Ovary (tissue), 9 donors: Measurements from ENCODE around the gene TFDP1. TPM values are rescaled to one million over a fixed set of nuclear protein-coding genes. Genes with fewer than 3 reads are reported as not detected.

Experiments used
- DNase-seq, 5 donors: peaks; one replicate each; pipeline ENCODE4 v3.0.0-alpha.2; 2019 to 2020
- H3K27ac ChIP-seq, 2 donors: fragments of 200-600 bp; one replicate each; pipeline versions ENCODE4 v1.5.1 to v1.8.0; 2019 to 2022
- H3K27me3 ChIP-seq: fragments of 200-600 bp; one replicate; pipeline ENCODE4 v1.8.0; 2022
- H3K36me3 ChIP-seq: fragments of 200-600 bp; sonication (generic); one replicate; pipeline ENCODE4 v1.5.1; 2019
- H3K4me1 ChIP-seq: one replicate; pipeline ENCODE4 v1.8.1; 2013; ENCODE audit warnings: mild to moderate bottlenecking, moderate library complexity; ENCODE audit not compliant: insufficient read depth
- H3K4me3 ChIP-seq: fragments of 200-600 bp; sonication (generic); one replicate; pipeline ENCODE4 v1.5.1; 2017
- H3K9me3 ChIP-seq, 2 donors: fragments of 200-600 bp in 1 of 2; sonication (generic) in 1 of 2; one replicate each; pipeline versions ENCODE4 v1.5.1 to v1.8.1; 2013 to 2019; ENCODE audit warnings: mild to moderate bottlenecking in 1 of 2, moderate library complexity in 1 of 2
- EP300 ChIP-seq: sonication (generic); formaldehyde crosslinking; IDR thresholded peaks from one replicate; pipeline ENCODE4 v1.6.1; 2017; ENCODE audit warnings: antibody characterized with exemption
- POLR2A ChIP-seq: fragments of 450-650 bp; IDR thresholded peaks from one replicate; pipeline ENCODE4 v1.6.1; 2017; ENCODE audit warnings: antibody characterized with exemption, mild to moderate bottlenecking, moderate library complexity
- WGBS, 3 donors: extraction: QIAGEN DNeasy Blood & Tissue Kit in 1 of 3; methylation state at CpG; one replicate each; pipeline versions ENCODE4 v1.1.5 to v1.1.7; 2013 to 2017; 5-methylcytosine and 5-hydroxymethylcytosine counted together
- intact Hi-C, 4 donors: fragments of 100-400 bp; cut with DNase I; formaldehyde crosslinking; loops; one replicate each; pipeline versions ENCODE4 v1.11.0 to v1.15.1; 2022 to 2023
- polyA plus RNA-seq, 2 donors: library from polyadenylated mRNA; stranded (reverse); fragments of 200-250 nt in 1 of 2; fragments of 350-450 nt in 1 of 2; fragmentation: Illumina TruSeq in 1 of 2; extraction: RNeasy Lipid Tissue Mini Kit (QIAGEN cat#74804) in 1 of 2; gene quantifications; one replicate each; pipeline ENCODE4 v1.2.3, GENCODE V29; 2013 to 2014
- total RNA-seq, 7 donors: library from RNA; depleted of rRNA in 2 of 7; stranded (reverse); fragments of >200 nt in 2 of 7; fragmentation: NEBNext Ultra II Directional in 3 of 7; extraction: Animal tissue kit (Norgen Biotek cat#: 25700) in 3 of 7; gene quantifications; one replicate each; pipeline versions ENCODE4 v1.1.0 to v1.2.4, GENCODE V29; 2016 to 2023
- TF ChIP-seq, protein P1 (sequence below), 3 donors: fragments of 450-650 bp in 2 of 3; fragments of 200-600 bp in 1 of 3; IDR thresholded peaks; one replicate each; pipeline versions ENCODE4 v1.5.1 to v1.8.0; 2016 to 2022; ENCODE audit warnings: antibody characterized with exemption in 3 of 3, mild to moderate bottlenecking in 1 of 3
- donor health status: DM: no; HTN: no; CAD: no; lungs with moderate emphysema.
- donor health status: DM: no; HTN: no; CAD: no.
- donor health status: Bipolar disorder and iron deficiency.
- donor health status: DM: yes; HTN: yes; CAD: no.
- donor health status: DM: no; HTN: no; CAD: no.
- donor health status: DM: yes; HTN: yes; CAD: no.

The TFDP1 gene
- total and polyA plus RNA-seq, 9 donors = 8.8 to 45.6 (median 33.8) TPM

DNA sequence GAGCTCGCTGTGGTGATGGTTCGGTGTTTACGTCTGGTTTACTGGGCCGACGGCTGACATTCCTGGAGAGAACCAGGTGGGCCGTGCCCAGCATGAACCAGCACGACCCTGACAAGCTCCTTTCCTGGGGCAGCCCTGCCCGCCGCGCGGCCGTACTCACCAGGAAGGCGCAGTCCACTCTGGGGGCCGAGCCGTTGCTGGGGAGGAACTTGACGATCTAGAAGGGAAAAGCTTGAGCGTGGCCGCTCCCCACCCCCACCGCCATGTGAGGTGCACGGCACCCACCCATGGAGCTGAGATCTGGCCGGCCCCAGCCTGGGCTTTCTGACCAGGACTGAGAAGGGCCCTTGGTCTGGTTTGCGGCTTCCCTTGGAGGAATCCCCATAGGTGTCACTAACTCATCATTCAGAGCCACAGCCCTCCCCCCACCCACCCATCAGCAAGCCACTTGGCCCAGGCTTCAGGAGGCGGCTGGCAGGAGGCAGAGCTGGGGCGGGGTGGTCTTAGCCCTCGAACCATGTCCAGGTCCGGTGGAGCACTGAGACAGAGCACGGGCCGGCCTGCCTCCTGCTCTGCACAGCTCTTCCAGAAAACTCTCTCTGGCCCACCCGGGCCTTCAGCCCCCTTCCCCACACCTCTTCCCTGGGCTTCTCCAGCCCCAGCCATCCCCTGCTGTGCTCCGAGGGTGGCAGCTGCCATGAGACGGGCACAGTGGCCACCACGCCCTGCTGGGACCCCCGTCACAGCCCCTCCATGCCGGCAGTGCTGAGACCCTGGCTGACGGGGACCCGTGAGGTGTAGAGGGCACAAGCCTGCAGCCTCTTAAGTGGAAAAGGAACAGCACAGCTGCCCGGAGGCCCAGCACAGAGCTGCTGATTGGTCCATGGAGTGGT lies 67.2 kb downstream of the TFDP1 start:
- 87 to 89% (median 89%) methylated on average over 34 to 37 of the region's 37 CpGs for WGBS, 3 donors

GRCh38 chr13:113652404-113653263 lies 68.1 kb downstream of the TFDP1 start:
- Histone ChIP-seq H3K4me1 (peaks cover 5% of the 10 kb centered on the region), H3K4me3 (no peak overlapping the region), H3K27me3 (no peaks in the 10 kb centered on the region), H3K27ac (no peak overlapping the region), H3K9me3 (no peaks in the 10 kb centered on the region), H3K36me3 (no peaks in the 10 kb centered on the region)
- intact Hi-C loops = no loop called here
- DNase-seq = peak in 3 of 5 donors; percentile 3 to 19 (median 5)
- WGBS, 3 donors = 89 to 91% (median 91%) methylated on average over 24 of the region's 24 CpGs
- TF ChIP-seq, protein P1, sequence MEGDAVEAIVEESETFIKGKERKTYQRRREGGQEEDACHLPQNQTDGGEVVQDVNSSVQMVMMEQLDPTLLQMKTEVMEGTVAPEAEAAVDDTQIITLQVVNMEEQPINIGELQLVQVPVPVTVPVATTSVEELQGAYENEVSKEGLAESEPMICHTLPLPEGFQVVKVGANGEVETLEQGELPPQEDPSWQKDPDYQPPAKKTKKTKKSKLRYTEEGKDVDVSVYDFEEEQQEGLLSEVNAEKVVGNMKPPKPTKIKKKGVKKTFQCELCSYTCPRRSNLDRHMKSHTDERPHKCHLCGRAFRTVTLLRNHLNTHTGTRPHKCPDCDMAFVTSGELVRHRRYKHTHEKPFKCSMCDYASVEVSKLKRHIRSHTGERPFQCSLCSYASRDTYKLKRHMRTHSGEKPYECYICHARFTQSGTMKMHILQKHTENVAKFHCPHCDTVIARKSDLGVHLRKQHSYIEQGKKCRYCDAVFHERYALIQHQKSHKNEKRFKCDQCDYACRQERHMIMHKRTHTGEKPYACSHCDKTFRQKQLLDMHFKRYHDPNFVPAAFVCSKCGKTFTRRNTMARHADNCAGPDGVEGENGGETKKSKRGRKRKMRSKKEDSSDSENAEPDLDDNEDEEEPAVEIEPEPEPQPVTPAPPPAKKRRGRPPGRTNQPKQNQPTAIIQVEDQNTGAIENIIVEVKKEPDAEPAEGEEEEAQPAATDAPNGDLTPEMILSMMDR (IDR thresholded peaks at IDR 0.05) = no peak
- TF ChIP-seq EP300 (no peak), POLR2A (no peak)

More for the DNA sequence above, 67.2 kb downstream of the TFDP1 start:
- Histone ChIP-seq H3K4me3 (no peak overlapping the region), H3K27me3 (no peaks in the 10 kb centered on the region), H3K4me1 (peaks cover 12% of the 10 kb centered on the region), H3K9me3 (no peaks in the 10 kb centered on the region), H3K27ac (no peak overlapping the region), H3K36me3 (no peaks in the 10 kb centered on the region)
- peak in 3 of 5 donors; percentile 6 to 24 (median 9) for DNase-seq
- intact Hi-C loops = no loop called here
- TF ChIP-seq POLR2A = no peak
- TF ChIP-seq, protein P1 (IDR thresholded peaks at IDR 0.05) = no peak
- no peak for TF ChIP-seq EP300

DNA sequence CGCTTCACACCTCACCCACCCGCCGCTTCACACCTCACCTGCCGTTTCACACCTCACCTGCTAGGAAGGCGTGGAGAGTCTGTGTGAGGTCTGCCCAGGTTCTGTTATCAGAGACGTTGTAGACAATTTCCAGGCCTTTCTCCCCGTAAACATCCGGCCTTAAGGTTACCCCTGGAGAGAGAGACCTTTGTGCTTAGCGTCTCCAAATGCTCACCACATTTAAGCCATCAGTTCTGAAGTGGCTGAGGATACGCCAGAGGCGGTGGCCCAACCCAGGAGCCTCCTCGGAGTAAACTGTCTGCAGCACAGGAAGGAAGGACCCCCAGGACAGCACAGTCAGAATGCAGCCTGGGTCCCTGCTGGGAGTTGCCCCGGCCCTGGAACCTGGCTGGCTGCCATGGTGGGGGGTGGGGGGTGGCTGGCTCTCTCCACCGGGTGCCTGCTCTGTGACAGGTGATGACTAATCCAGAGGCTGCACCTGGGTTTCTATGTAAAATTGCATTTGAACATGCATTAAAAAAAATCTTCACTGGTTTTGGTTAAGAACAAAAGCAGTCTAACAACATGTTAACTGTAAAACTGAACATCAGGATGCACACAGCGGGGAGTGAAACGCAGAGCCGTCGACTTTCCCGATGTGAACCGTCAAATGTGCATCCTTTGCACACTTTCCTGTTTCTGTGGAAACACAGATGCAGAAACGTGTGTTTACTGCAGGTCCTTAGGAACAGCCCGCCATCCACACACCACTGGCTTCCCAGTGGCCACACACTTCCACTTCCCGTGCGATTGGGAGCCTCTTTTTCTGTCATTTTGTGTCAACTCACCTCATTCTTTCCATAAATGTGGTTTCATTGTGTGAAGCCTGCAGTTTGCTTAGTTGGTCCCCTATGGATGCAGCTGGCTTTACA lies 69.0 kb downstream of the TFDP1 start:
- Histone ChIP-seq H3K36me3 (no peaks in the 10 kb centered on the region), H3K4me1 (peaks cover 1% of the 10 kb centered on the region), H3K27ac (no peak overlapping the region), H3K4me3 (no peak overlapping the region), H3K27me3 (no peaks in the 10 kb centered on the region), H3K9me3 (no peaks in the 10 kb centered on the region)
- WGBS, 3 donors = 60 to 66% (median 62%) methylated on average over 24 of the region's 24 CpGs
- peak in 3 of 5 donors; percentile 5 to 30 (median 12) for DNase-seq
- intact Hi-C loops = no loop called here
- TF ChIP-seq, protein P1 (IDR thresholded peaks at IDR 0.05) = no peak

GRCh38 chr13:113654175-113654560 lies 69.6 kb downstream of the TFDP1 start:
- no peaks in the 10 kb centered on the region for H3K27me3 ChIP-seq
- intact Hi-C loops = no loop called here
- no peak overlapping the region for H3K27ac ChIP-seq
- peak in 1 of 5 donors; percentile 4 for DNase-seq
- no peak overlapping the region for H3K4me3 ChIP-seq
- WGBS, 3 donors = 68 to 77% (median 73%) methylated on average over 9 of the region's 9 CpGs
- no peaks in the 10 kb centered on the region for H3K9me3 ChIP-seq
- no peaks in the 10 kb centered on the region for H3K36me3 ChIP-seq
- TF ChIP-seq POLR2A = no peak
- no peak for TF ChIP-seq EP300
- TF ChIP-seq, protein P1 (IDR thresholded peaks at IDR 0.05) = no peak
- H3K4me1 ChIP-seq = peaks cover 1% of the 10 kb centered on the region
